SK-N-SH treated with all-trans-retinoic acid at 6 μM for 48 hours (cell line): ENCODE results near the gene ZAP70.

ENCODE experiments used
- ATAC-seq: fragments of 200-7000 bp; cut with Tn5 transposase; 3 replicates; pipeline ENCODE4 v1.9.1; 2020; ENCODE audit warnings: mild to moderate bottlenecking, moderate library complexity
- ARNTL ChIP-seq: fragments of 450-650 bp; formaldehyde crosslinking; IDR thresholded peaks from 2 replicates; pipeline ENCODE4 v1.5.0; 2020; ENCODE audit warnings: low read depth, mild to moderate bottlenecking, moderate library complexity, borderline replicate concordance
- BACH2 ChIP-seq: fragments of 250-450 bp; sonication (Bioruptor Pico); IDR thresholded peaks from 2 replicates; pipeline ENCODE4 v1.9.0; 2021; ENCODE audit warnings: mild to moderate bottlenecking, borderline replicate concordance
- CSDC2 ChIP-seq: fragments of 250-450 bp; sonication (Bioruptor Pico); IDR thresholded peaks from 2 replicates; pipeline ENCODE4 v1.5.0; 2020; ENCODE audit warnings: mild to moderate bottlenecking, moderate library complexity
- ESRRG ChIP-seq: fragments of 250-450 bp; sonication (Bioruptor Pico); IDR thresholded peaks from 2 replicates; pipeline ENCODE4 v1.6.1; 2021; ENCODE audit warnings: mild to moderate bottlenecking
- GLIS3 ChIP-seq: fragments of 250-450 bp; sonication (Bioruptor Pico); IDR thresholded peaks from 2 replicates; pipeline ENCODE4 v1.5.0; 2020; ENCODE audit warnings: mild to moderate bottlenecking, moderate library complexity
- ISL1 ChIP-seq: fragments of 250-450 bp; sonication (Bioruptor Pico); IDR thresholded peaks from 2 replicates; pipeline ENCODE4 v2.1.2; 2022; ENCODE audit warnings: mild to moderate bottlenecking, moderate library complexity
- OSR1 ChIP-seq: fragments of 250-450 bp; sonication (Bioruptor Pico); IDR thresholded peaks from 2 replicates; pipeline ENCODE4 v1.8.0; 2022; ENCODE audit warnings: moderate library complexity, mild to moderate bottlenecking, inconsistent platforms
- PATZ1 ChIP-seq: fragments of 250-450 bp; sonication (Bioruptor Pico); IDR thresholded peaks from 2 replicates; pipeline ENCODE4 v1.8.0; 2020; ENCODE audit warnings: mild to moderate bottlenecking, moderate library complexity, borderline replicate concordance
- POU6F1 ChIP-seq: fragments of 250-450 bp; sonication (Bioruptor Pico); IDR thresholded peaks from 2 replicates; pipeline ENCODE4 v1.8.0; 2021; ENCODE audit warnings: low read depth, mild to moderate bottlenecking, moderate library complexity, borderline replicate concordance
- PPARA ChIP-seq: fragments of 250-450 bp; sonication (Bioruptor Pico); IDR thresholded peaks from 2 replicates; pipeline ENCODE4 v1.5.0; 2020; ENCODE audit warnings: mild to moderate bottlenecking, borderline replicate concordance
- RARB ChIP-seq: fragments of 250-450 bp; sonication (Bioruptor Pico); IDR thresholded peaks from 2 replicates; pipeline ENCODE4 v1.8.0; 2021; ENCODE audit warnings: mild to moderate bottlenecking, moderate library complexity
- SNAI2 ChIP-seq: fragments of 250-450 bp; sonication (Bioruptor Pico); IDR thresholded peaks from 2 replicates; pipeline ENCODE4 v1.5.0; 2020; ENCODE audit warnings: mild to moderate bottlenecking, moderate library complexity
- TCF4 ChIP-seq: fragments of 250-450 bp; sonication (Bioruptor Pico); IDR thresholded peaks from 2 replicates; pipeline ENCODE4 v1.8.0; 2021; ENCODE audit warnings: mild to moderate bottlenecking, moderate library complexity, borderline replicate concordance
- TOX ChIP-seq: fragments of 250-450 bp; sonication (Bioruptor Pico); IDR thresholded peaks from 2 replicates; pipeline ENCODE4 v1.8.0; 2021; ENCODE audit warnings: mild to moderate bottlenecking, moderate library complexity, borderline replicate concordance
- TSHZ2 ChIP-seq: fragments of 250-450 bp; sonication (Bioruptor Pico); IDR thresholded peaks from 2 replicates; pipeline ENCODE4 v1.5.0; 2020; ENCODE audit warnings: mild to moderate bottlenecking, moderate library complexity
- ZC3H10 ChIP-seq: fragments of 250-450 bp; sonication (Bioruptor Pico); IDR thresholded peaks from 2 replicates; pipeline ENCODE4 v1.5.1; 2021; ENCODE audit warnings: mild to moderate bottlenecking, moderate library complexity
- ZFP3 ChIP-seq: fragments of 250-450 bp; sonication (Bioruptor Pico); IDR thresholded peaks from 2 replicates; pipeline ENCODE4 v1.5.0; 2020; ENCODE audit warnings: mild to moderate bottlenecking, moderate library complexity
- ZFP30 ChIP-seq: fragments of 450-650 bp; formaldehyde crosslinking; IDR thresholded peaks from 2 replicates; pipeline ENCODE4 v1.5.0; 2022; ENCODE audit warnings: mild to moderate bottlenecking, moderate library complexity
- ZNF565 ChIP-seq: fragments of 450-650 bp; formaldehyde crosslinking; conservative IDR thresholded peaks from 2 replicates; pipeline ENCODE4 v1.5.0; 2020; ENCODE audit warnings: low read depth, mild to moderate bottlenecking, moderate library complexity
- ZNF70 ChIP-seq: fragments of 450-650 bp; formaldehyde crosslinking; IDR thresholded peaks from 2 replicates; pipeline ENCODE4 v1.5.0; 2020; ENCODE audit warnings: mild to moderate bottlenecking, moderate library complexity
- ZNF8 ChIP-seq: fragments of 450-650 bp; formaldehyde crosslinking; IDR thresholded peaks from 2 replicates; pipeline ENCODE4 v1.5.0; 2020; ENCODE audit warnings: mild to moderate bottlenecking, moderate library complexity
- TF ChIP-seq, protein P1 (sequence below): fragments of 250-450 bp; sonication (Bioruptor Pico); IDR thresholded peaks from 2 replicates; pipeline ENCODE4 v1.5.1; 2020; ENCODE audit warnings: low read depth, mild to moderate bottlenecking, moderate library complexity
- TF ChIP-seq, protein P2 (sequence below): fragments of 250-450 bp; sonication (Bioruptor Pico); IDR thresholded peaks from 2 replicates; pipeline ENCODE4 v1.5.1; 2021; ENCODE audit warnings: mild to moderate bottlenecking, moderate library complexity

ZAP70 gene

GRCh38 chr2:97758131-97758705 is 44.8 kb downstream of the ZAP70 start:
- no peak for TF ChIP-seq PATZ1 (CRISPR knock-in tag)
- no peak for TF ChIP-seq SNAI2 (CRISPR knock-in tag)
- no peak for TF ChIP-seq PPARA (CRISPR knock-in tag)
- no peak for TF ChIP-seq POU6F1 (CRISPR knock-in tag)
- TF ChIP-seq ZNF70 (CRISPR knock-in tag): no peak
- TF ChIP-seq BACH2: no peak
- TF ChIP-seq ZFP3 (CRISPR knock-in tag): no peak
- TF ChIP-seq ZC3H10 (CRISPR knock-in tag): no peak
- no peak for TF ChIP-seq TSHZ2 (CRISPR knock-in tag)
- TF ChIP-seq TOX (CRISPR knock-in tag): no peak
- TF ChIP-seq TCF4 (CRISPR knock-in tag): no peak
- TF ChIP-seq ZNF565 (CRISPR knock-in tag): no peak
- TF ChIP-seq ZNF8 (CRISPR knock-in tag): no peak
- no peak for TF ChIP-seq ARNTL (CRISPR knock-in tag)
- TF ChIP-seq OSR1 (CRISPR knock-in tag): no peak
- ATAC-seq: no peak

GRCh38 chr2:97759727-97760407 is 46.5 kb downstream of the ZAP70 start:
- ATAC-seq: no peak
- TF ChIP-seq SNAI2 (CRISPR knock-in tag) (no peak), ZFP3 (CRISPR knock-in tag) (no peak), ZNF565 (CRISPR knock-in tag) (no peak), BACH2 (no peak)

- no peak for ATAC-seq
- TF ChIP-seq POU6F1 (CRISPR knock-in tag) (no peak), ARNTL (CRISPR knock-in tag) (no peak), RARB (CRISPR knock-in tag) (no peak), ZNF8 (CRISPR knock-in tag) (no peak), ISL1 (CRISPR knock-in tag) (no peak), GLIS3 (CRISPR knock-in tag) (no peak), ZC3H10 (CRISPR knock-in tag) (no peak), ZFP3 (CRISPR knock-in tag) (no peak), ESRRG (CRISPR knock-in tag) (no peak), OSR1 (CRISPR knock-in tag) (no peak), TOX (CRISPR knock-in tag) (no peak), PPARA (CRISPR knock-in tag) (no peak), ZFP30 (no peak), CSDC2 (CRISPR knock-in tag) (no peak), ZNF565 (CRISPR knock-in tag) (no peak), TCF4 (CRISPR knock-in tag) (no peak), PATZ1 (CRISPR knock-in tag) (no peak)
- TF ChIP-seq, protein P1, sequence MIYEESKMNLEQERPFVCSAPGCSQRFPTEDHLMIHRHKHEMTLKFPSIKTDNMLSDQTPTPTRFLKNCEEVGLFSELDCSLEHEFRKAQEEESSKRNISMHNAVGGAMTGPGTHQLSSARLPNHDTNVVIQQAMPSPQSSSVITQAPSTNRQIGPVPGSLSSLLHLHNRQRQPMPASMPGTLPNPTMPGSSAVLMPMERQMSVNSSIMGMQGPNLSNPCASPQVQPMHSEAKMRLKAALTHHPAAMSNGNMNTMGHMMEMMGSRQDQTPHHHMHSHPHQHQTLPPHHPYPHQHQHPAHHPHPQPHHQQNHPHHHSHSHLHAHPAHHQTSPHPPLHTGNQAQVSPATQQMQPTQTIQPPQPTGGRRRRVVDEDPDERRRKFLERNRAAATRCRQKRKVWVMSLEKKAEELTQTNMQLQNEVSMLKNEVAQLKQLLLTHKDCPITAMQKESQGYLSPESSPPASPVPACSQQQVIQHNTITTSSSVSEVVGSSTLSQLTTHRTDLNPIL (CRISPR knock-in tag): no peak
- TF ChIP-seq, protein P2, sequence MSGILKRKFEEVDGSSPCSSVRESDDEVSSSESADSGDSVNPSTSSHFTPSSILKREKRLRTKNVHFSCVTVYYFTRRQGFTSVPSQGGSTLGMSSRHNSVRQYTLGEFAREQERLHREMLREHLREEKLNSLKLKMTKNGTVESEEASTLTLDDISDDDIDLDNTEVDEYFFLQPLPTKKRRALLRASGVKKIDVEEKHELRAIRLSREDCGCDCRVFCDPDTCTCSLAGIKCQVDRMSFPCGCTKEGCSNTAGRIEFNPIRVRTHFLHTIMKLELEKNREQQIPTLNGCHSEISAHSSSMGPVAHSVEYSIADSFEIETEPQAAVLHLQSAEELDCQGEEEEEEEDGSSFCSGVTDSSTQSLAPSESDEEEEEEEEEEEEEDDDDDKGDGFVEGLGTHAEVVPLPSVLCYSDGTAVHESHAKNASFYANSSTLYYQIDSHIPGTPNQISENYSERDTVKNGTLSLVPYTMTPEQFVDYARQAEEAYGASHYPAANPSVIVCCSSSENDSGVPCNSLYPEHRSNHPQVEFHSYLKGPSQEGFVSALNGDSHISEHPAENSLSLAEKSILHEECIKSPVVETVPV: no peak
Measured at GRCh38 chr2:97760480-97761049, 47.2 kb downstream of the ZAP70 start.
